ENCODE data around the gene PTRH1.

Gene PTRH1

DNA sequence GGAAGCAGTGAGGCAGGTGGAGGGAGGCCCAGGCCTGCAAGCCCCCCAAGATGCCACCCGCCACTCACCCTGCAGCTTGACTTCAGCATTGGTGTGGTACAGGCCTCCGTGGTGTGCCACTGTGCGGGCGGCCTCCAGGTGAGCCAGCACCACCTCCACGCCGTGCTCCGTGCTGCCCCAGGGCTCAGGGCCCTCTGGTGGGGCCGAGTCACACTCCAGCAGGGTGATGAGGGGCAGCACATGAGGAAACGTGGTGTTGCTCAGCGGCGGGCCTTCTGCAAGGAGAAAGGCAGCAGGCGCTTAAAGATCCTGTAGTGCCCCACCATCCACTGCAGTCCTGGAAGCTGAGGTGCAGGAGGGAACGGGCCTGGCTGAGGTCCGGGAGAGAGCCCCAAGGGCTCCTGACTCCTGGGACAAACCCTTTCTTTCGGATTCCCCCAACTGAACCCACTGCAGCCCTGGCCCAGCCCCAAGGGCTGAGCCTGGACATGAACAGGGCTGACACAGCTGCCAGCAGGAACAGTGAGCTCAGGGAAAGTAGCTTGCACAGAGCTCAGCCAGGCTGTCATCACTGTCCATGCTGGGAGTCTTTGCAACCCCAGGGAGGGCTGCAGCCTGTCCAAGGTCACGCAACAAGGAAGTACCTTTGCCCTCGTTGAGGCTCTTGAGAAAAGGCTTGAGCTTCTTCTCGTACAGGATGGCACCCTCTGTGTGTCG, 24.3 kb upstream of the PTRH1 start:
- DNase-seq: no peak

DNA sequence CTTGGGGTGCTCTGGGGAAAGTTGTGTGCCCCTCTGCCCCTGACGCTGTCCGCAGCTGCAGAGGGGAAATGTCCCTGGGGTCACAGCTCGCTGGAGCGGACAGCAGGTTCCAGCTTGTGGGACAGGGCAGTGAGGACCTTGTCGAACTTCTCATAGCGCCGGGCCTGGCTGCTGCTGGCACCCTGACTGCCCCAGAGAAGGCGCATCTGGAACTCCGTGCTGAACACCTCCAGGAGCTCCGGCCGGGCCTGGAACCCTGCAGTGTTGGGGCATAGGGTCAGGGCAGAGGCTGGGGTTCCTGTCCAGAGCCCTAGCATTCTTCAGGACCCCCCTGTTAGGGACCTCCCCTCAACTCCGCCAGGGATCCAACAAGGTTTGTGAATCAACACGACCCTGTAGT, 23.2 kb upstream of the PTRH1 start:
- DNase-seq: no peak

DNA sequence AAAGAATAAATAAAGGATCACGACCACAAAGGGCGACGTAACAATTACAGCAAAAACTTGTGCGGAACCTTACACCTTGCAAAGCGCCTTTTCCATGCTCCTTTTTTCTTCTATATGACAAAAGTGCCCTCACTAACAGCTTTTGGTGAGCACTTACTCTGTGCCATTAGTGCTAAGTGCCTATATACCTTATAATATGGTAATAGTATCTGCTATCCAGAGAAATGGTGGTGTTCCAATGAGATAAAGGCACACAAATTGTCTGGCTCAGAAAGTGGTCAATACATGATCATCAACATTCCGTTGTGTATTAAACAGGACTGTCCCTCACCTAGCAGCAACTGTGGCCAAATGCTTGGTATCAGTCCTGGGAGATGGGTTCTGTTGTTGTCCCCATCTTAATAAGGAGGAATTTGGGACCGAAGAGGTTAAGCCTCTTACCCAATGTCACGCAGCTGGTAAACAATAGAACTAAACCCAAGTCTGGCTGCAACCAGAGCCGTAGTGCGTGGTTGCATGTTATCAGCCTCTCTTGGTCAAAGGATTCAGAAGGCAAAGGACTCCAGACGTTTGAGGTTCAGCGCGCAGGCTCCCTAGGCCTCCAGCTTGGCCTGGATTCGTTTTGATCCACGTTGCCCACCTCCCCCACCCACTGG, 20.2 kb upstream of the PTRH1 start:
- no peak for DNase-seq

DNA sequence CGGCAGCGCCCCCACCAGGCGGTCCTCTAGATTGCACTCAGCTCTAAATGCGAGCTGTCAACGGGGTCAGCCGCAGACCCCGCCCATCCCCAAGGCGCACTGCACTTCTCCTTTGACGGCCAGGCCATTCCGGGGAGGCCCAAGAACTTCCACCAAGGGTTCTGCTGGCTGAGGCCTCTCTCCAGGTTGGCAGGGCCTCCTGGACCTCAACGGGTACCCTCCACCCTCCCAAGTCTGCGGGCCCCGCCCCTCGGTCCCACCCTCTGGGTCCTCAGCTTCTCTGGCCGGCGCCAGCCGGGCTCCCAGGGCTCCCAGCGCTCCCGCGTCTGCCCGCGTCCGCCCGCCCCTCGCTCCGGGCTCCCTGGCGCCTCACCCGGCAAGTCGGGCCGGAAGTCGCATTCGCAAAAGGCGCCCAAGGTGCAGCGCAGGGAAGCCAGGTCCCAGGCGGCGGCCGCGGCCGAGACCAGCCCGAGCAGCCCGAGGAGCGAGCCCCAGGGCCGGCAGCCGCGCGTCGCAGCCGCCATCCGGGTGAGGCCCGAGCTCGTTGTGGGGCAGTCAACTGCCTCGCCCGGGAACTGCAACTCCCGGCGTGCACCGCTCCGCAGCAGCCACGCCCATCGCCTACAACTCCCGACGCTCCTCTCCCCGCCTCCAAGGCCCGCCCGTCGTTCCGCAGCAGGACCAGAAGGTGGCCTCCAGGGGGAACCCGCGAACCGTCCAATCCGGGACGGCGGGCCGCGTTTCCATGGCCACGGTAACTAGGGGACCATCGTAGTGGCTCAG, 19.5 kb upstream of the PTRH1 start, which contains the start of gene TOR2A:
Gene TOR2A, minus strand, starts transcription at position 548 of the 783 bp plus-strand sequence. Its CDS starts 24 bp downstream, at position 524.
- DNase-seq: peak; percentile 98

DNA sequence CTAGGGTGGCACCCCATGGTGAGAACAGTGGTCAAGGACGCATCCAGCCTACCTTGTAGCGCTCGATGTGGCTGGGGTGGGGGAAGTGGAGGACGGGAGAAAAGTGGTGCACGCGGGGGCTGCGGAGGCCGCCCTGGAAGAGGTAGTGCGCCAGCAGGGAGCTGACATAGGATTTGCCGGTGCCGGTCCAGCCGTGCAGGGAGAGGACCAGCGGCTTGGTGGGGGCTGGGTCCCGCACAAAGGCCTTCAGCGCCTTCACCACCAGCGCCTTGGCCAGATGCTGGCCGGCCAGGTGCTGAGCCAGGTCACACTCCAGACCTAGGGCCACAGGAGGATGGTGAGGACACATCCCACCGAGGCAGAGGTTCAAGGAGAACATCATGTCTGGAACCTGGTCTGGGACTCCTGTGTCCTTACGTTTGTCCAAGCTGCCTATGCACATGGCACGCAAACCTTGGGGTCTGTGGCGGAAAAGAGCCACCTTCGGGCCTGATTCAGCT, 18.8 kb upstream of the PTRH1 start:
- no peak for DNase-seq

DNA sequence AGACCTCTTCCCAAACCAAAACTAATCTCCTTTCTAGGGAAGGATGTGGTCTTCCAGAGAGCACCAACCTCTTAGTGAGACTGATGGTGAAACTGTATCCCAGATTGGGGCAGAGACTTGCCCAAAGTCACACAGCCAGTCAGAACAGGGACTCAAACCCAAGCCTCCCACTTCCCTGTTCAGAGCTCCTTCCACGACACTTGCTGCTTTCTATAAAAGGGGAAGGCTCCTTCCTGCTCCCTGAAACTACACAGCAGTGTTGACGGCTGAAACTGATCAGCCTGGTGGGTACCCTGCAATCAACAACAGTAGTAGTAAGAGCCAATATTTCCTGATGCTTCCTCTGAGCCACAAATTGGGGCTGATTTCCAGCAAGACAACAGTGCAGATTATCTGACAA, 18.2 kb upstream of the PTRH1 start:
- DNase-seq: no peak

DNA sequence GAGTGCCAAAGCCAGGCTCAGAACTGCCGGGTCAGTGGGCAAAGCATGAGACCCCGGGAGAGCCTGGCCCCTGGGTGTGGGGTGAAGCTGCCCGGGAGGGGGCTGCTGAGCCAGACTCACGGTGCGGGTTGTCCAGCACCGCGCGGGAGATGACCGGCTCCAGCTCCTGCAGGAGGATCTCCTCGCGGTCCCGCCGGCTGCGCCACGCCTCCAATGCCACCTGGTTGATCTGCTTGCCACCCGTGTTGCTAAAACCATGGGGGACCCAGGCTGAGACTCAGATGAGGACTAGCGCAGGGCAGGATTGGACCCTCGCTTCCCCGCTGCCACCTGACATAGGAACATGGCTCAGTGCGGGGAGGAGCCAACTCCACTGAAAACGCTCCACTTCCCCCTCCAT, 17.0 kb upstream of the PTRH1 start:
- no peak for DNase-seq

DNA sequence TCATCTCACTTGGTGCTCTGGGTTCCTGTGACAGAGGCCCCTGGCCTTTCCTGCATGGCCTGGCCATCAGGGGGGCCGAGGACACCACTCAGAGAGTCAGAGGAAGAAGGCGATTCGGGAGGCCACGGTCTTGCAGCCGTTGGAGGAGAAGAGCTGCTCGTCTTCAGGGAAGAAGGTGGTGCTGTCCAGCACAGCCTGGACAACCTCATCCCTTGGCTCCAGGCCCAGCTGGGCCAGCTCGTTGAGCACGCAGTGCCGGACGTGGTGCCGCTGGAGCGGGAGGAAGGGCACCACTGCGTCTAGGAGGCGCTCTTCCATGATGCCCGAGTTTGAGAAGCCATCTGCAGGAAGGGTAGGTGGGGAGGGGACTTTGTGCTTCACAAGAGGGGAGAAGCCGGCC, 16.5 kb upstream of the PTRH1 start:
- no peak for DNase-seq

DNA sequence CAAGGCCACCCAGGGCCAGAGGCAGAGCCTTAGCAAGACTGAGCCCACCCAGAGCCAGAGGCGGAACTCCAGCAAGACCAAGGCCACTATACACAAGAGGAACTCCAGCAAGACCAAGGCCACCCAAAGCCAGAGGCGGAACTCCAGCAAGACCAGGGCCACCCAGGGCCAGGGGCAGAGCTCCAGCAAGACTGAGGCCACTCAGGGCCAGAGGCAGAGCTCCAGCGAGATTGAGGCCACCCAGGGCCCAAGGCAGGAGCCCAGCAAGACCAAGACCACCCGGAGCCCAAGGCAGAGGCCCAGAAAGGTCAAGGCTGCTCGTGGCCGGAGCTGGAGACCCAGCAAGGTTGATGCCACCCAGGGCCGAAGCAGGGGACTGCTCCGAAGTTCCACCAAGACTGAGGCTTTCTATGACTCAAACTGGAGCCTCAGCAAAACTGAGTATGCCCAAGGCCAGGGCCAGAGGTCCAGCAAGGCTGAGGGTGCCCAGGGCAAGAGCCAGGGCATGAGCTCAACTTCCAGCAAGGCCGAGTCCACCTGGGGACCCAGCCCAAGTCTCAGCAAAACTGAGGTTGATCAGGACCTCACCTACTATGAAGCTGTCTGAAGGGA, 15.4 kb upstream of the PTRH1 start:
- DNase-seq: no peak

DNA sequence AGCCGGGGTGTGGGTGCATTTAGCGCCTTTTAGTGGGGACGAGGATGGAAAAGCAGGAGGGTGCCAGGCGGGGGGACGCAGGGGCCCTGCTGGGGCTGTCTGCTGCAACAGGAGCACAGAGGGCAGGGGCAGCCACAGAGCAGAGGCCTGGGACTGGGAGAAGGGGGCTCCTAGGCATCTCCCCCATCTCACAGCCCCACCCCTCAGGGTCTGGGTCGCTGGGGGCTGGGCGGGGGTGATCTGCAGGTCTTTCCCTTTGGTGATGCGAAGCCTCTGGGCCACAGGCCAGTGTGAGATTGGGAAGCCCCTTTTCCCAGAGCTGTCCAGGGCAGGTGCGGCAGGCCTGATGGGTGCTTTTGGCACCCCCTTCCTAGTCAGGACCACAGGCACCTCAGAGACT, 14.8 kb upstream of the PTRH1 start:
- no peak for DNase-seq

DNA sequence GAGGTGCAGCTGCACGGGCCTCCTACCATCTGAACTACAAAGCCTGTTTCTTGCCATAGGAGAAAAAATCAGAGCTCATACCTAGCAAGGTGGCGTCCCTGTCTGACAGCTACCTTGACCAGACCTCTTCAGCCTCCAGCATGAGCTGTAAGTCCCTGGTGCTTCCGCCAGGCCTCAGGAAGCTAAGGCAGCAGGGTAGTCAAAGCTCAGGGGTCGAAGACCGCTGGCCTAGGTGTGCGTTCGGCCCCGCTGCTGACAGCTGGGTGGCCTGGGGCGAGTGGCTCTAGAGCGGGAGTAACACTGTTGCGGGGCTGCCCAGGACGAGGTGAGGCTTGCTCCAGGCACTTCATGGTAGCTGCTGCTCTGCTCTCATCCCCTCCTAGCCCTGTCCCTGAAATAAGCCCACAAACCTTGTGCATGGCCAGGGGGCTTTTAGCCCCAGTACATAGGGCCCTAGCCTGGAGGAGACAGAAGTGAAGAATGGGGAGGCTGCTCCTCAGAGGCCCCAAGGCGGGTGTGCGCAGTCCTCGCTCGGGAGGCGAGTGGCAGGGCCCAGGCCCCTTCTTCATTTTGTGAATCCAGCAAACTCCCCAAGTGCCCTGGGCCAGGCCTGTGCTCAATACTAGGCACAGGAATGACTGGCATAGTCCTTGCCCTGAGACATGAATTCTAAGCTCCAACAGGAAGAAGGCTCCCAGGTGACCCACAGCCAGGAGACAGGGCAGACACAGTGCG, 14.2 kb upstream of the PTRH1 start:
- no peak for DNase-seq

DNA sequence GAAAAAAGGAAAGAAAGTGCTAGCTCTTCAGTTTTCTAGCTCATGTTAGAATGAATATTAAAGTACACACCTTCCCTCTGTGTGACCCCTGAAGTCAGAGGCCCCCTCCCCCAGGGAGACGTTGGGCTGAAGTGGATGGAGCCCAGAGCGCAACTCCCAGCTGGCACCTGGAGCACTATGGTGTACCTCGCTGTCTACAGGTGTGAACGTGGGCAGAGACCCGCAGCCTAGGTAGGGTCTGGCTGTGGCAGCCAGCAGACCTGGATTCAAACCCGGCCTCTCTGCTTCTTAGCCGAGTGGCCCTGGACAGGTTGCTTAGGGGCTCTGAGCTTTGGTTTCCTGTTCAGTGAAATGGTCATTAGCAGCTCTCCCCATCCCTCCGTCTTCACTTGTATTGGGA, 13.3 kb upstream of the PTRH1 start:
- no peak for DNase-seq

DNA sequence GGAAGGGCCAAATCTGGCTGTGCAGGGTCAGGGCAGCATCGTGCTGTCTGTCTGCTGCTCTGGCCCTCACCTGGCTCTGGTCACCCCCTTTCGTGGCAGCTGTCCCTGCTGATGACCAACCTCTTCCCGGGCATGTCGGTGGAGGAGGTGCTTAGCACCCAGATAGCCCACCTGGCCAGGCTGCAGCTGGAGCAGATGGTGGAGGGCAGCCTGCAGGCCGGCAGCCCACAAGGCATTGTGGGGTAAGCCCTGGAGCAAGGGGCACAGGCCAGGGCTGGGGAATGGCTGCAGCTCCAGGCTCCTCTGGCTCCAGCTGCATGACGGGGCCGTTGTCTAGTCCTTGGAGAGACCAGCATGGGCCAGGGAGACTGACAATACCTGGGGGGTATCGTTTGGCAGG, 11.4 kb upstream of the PTRH1 start:
- DNase-seq: no peak

DNA sequence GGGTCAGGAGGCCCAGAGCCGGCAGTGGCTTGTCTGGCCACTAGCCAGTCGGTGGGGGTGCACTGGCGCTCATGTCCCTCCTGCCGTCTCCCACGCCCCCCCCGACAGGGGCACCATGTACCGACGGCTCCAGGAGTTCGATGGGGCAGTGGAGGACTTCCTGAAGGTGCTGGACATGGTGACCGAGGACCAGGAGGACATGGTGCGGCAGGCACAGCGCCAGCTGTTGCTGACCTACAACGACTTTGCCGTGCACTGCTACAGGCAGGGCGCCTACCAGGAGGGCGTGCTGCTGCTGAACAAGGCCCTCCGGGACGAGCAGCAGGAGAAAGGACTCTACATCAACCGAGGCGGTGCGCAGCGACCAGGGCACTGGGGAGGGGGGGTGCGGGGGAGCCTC, 8.5 kb upstream of the PTRH1 start:
- DNase-seq: no peak

DNA sequence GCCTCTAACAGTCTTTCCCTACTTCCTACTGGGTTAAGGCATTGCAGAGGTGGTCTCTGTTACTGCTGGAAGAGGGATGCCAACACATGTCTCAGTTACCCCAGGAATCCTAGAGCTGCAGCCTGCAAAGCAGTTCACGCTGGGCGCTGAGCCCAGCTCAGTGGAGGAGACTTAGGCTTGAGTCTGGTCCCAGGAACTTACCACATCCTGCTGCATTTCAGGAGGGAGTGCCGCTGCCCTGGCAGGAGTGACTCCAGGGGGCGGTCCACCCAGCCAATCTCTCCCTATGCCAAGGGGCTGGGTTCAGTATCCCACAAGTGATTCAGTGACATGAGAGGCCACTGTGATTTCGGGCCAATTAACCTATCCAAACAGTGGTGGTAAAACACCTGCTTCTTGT, 8.0 kb upstream of the PTRH1 start:
- DNase-seq: no peak

DNA sequence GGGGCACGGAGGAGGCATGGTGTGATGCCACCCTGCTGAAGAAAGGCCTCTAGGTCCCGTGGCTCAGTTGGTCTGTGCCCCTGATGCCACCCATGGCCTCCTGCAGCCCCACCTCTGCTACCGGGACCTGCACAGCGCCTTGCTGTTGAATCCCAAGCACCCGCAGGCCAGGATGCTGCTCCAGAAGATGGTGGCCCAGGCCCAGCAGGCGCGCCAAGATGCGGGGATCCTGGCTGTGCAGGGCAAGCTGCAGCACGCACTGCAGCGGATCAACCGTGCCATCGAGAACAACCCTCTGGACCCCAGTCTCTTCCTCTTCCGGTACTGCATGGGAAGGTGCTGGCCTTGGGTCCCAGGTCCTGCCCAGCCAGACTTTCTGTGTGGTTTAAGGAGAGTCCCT, 7.5 kb upstream of the PTRH1 start:
- DNase-seq: no peak

DNA sequence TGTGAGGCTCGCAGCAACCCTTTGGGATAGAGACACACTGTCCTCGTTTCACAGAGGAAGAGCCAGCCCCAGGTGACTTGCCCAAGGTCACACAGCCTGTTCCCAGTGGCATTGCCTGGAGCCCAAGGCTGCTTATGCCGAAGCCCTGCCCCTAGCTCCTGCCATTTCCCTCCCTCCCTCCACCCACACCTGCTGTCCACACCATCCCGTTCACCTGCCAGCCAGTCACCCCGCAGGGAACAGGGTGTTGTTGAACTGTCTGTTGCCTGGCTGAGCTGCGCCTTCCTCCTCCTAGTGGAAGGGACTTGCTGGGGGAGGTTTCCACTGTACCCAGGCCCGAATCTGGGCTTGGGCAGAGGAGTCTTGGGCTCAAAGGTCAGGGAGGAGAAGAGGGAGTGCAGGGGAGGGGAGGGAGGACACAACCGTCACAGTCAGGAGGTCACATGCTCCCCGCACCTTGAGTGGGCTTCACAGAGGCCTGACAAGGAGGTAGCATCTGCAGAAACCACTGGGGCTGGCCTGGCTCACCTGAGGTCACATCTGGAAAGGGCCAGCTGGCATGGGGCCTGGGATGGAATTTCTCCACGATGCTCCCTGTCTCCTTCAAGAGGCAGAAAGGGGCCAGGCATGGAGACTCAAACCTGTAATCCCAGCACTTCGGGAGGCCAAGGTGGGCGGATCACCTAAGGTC, 6.7 kb upstream of the PTRH1 start:
- no peak for DNase-seq

DNA sequence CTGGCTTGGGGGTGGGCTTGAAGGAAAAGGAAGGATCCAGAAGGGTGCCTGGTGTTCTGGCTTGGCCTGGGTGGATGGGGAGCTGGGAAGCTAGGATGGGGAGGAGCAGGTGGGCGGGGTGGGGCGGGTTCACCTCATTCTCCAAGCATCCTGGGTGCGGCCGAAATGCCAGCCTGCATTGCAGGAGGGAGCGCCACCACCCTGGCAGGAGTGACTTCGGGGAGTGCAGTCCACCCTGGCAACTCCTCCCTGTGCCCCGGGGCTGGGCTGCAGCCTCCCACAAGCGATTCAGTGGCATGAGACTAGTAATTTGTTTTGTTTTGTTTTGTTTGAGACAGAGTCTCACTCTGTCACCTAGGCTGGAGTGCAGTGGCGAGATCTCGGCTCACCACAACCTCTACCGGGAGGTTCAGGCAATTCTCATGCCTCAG, 5.9 kb upstream of the PTRH1 start:
- DNase-seq: no peak

DNA sequence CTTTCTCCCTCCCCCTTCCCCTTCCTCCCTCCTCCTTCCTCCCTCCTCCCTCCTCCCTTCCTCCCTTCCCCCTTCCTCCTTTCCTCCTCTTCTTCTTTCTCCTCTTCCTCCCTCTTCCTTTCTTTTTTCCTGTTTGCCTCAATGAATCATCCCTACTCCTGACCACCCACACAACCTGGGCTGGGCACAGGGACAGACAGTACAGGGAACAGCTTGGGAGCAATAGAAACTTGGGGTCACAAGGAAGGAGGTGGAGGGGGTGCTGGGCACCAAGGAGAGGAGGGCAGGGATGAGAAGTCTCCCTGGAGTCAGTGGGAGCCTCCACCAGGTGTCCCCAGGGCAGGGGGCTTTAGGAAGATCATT, 5.4 kb upstream of the PTRH1 start:
- no peak for DNase-seq

DNA sequence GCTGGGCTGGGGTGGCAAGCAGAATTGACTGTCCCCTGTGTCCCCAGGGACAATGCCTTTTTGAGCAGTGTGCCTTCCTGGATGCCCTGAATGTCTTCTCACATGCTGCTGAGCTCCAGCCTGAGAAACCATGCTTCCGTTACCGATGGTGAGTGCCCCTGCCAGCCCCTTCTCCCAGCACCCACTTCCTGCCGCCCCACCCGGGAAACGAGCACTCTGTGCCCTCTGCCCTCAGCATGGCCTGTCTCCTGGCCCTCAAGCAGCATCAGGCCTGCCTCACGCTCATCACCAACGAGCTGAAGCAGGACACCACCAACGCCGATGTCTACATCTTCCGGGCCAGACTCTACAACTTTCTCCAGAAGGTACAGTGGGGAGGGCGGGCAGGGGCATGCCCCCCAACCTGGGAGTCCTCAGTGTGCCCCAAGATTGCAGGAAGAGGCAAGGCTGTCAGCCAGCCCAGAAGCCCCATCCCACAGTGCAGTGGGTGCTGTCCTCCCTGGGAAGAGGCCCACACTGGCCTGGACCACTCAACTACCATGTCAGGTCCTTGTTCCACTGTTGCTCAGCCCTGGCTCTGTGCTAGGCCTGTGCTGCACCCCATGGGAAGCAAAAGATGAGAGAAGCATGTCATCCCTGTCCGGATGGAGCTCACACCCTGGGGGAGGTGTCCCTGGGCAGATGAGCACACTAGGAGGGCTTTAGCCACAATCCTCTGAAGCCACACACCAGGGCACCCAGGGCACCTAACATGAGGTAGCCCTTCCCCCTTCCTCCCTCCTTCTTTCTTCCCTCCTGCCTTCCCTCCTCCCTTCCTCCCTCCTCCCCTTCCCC, 4.8 kb upstream of the PTRH1 start:
- no peak for DNase-seq

DNA sequence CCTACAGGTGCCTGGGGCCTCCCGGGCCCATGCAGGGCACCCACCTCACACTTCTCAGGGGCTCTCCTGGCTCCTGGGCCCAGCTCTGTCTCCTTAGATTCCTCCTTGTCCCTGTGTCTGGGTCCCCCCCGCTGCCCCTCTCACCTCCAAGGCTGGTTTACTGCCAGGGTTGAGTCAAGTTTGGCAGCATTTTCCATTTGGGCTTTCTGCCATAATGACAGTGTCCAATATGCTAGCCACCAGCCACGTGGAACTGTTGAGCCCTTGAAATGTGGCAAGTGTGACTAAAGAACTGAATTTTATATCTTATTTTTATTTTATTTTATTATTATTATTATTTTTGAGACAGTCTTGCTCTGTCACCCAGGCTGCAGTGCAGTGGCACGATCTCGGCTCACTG, 2.3 kb upstream of the PTRH1 start:
- no peak for DNase-seq
